ENCODE data around the gene GFOD1.

GFOD1 gene

DNA sequence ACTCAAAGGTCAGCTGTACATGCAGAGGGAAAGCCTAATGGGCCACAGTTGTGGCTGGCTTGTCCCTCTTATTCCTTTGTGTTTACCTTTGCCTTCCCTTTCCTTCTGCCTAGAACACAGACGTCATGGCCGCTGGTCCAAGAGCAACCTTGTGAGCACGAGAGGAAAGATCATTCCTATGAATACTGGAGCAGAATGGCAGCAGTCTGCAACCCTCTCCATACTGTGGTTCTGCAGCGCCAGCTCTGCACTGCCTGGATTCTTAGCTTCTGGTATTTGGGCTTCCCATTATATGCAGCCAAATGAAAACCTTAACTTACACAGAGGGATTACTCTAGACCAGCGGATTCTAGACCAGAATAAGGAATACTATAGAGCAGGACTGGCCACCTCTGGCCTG is 171.5 kb downstream of the GFOD1 start:
- DNase-seq (ENCODE audit: low read depth), result no peak

DNA sequence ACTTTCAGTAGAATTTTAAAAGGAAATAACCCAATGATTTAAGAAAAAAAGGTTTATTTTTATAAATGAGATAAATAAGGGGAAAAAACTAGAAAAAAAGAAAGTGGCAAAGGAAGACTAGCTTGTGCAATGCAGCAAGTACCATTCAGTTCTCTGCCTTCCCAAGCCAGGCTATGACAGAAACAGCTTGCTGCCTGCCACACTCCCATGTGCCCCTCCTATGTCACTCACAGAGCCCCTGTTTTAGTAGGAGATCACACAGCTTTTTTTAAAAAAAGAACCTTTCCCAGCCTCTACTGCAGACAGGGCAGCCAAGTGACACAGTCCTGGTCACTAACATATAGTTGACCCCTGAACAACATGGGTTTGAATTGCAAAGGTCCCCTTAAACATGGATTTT is 172.6 kb downstream of the GFOD1 start:
- DNase-seq (ENCODE audit: low read depth), result no peak

DNA sequence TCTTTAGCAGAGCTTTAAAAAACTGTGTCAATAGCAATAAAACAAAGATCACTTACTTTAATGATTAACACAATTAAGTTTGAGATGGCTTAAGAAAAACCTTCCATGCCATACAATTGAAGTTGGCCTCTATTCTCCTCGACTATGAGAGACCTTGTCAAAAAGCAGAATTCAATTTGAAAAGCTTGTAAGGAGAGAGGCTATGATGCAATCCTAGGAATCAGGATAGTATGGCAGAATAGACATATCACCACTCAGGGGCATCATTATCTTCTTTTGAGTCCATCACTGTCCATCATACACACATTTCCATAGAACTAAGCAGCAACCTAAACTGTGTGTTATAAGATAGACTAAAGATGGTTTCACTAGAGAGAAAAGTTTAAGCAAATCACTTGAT is 176.2 kb downstream of the GFOD1 start:
- no peak for DNase-seq (ENCODE audit: low read depth)

DNA sequence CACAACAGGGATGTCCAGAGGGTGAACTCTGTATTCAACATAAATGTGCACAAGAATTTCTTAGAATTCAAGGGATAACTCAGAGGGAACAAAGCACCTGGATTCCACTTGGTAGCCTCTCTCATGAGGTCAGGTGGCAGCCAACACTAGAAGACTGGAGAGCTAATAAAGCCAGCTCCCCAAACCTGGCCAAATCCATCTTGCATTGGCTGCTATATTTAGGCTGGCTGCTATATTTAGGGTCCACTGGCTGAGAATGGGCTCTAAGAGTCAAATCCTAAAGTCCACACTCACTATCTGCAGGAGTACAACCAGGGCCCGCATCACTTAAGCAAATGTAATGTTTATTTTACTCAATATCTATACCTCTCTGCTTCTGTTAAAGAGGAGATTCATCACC is 179.1 kb downstream of the GFOD1 start:
- DNase-seq (ENCODE audit: low read depth), result no peak

Measured in stimulated activated CD8-positive, alpha-beta memory T cell treated with anti-CD3 and anti-CD28 coated beads, Interleukin-12 subunit alpha, Interleukin-12 subunit beta, amount 100 ng/mL, for 4 hours (primary cell).